ENCODE results near the gene PAQR5. TPM values are rescaled to one million over a fixed set of nuclear protein-coding genes. Genes with fewer than 3 reads are reported as not detected.

The PAQR5 gene
- total RNA-seq, 2 donors from 2014 or later: 43.6 to 55.6 TPM

DNA sequence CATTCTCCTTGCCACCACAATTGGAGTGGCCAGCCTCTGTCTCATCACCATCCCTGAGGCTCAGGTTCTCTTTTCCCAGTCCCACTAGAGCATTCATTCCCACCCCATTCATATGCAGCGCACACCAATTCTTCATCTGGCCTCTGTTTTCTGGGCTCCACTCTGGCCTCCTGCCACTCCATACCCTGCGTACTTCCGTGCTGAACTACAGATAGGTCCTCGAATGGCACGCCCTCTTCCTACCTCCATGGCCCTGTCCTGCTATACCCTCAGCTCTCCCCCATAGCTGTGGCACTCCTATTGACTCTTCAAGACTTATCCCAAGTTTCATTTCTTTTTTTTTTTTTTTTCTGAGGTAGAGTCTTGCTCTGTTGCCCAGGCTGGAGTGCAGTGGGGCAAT, 25.9 kb downstream of the PAQR5 start:
- H3K36me3 ChIP-seq (ENCODE audit: control insufficient read depth, insufficient read depth, low read length): peaks cover 14% of the 10 kb centered on the region
- DNase-seq: no peak
- H3K9ac ChIP-seq (ENCODE audit: extremely low read depth, low read length, poor library complexity, severe bottlenecking): no peak overlapping the region
- TF ChIP-seq CTCF (conservative IDR thresholded peaks at IDR 0.05): no peak
- no peaks in the 10 kb centered on the region for H3K27me3 ChIP-seq (ENCODE audit: control insufficient read depth, insufficient read depth, low read length, poor library complexity, severe bottlenecking)
- Mint-ChIP-seq H3K27ac (no peak overlapping the region), H3K27me3 (ENCODE audit: insufficient read depth) (no peaks in the 10 kb centered on the region), H3K4me1 (peaks cover 12% of the 10 kb centered on the region), H3K4me3 (no peak overlapping the region), H3K36me3 (ENCODE audit: low read depth) (peaks cover 33% of the 10 kb centered on the region), H3K9me3 (no peaks in the 10 kb centered on the region)
- H3K4me3 ChIP-seq (ENCODE audit: low read length): no peak overlapping the region
- H3K9me3 ChIP-seq (ENCODE audit: control insufficient read depth, low read length): no peaks in the 10 kb centered on the region
- peak overlapping the region; percentile 36 for H3K27ac ChIP-seq (ENCODE audit: low read depth, low read length)
- 87 to 96% methylated on average over 5 of the region's 5 CpGs for WGBS, 2 experiments (ENCODE audit: insufficient coverage in 1 of 2, insufficient read length in 1 of 2)
- peaks cover 8% of the 10 kb centered on the region for H3K4me1 ChIP-seq (ENCODE audit: control insufficient read depth, insufficient read depth, low read length)

- Histone ChIP-seq H3K4me3 (ENCODE audit: low read length) (no peak overlapping the region), H3K27me3 (ENCODE audit: control insufficient read depth, insufficient read depth, low read length, poor library complexity, severe bottlenecking) (no peaks in the 10 kb centered on the region), H3K9ac (ENCODE audit: extremely low read depth, low read length, poor library complexity, severe bottlenecking) (no peak overlapping the region), H3K9me3 (ENCODE audit: control insufficient read depth, low read length) (no peaks in the 10 kb centered on the region), H3K36me3 (ENCODE audit: control insufficient read depth, insufficient read depth, low read length) (peaks cover 24% of the 10 kb centered on the region), H3K4me1 (ENCODE audit: control insufficient read depth, insufficient read depth, low read length) (no peaks in the 10 kb centered on the region), H3K27ac (ENCODE audit: low read depth, low read length) (no peak overlapping the region)
- TF ChIP-seq CTCF (conservative IDR thresholded peaks at IDR 0.05): no peak
- WGBS, 2 experiments (ENCODE audit: insufficient coverage in 1 of 2, insufficient read length in 1 of 2): 95 to 96% methylated on average over 7 of the region's 7 CpGs
- DNase-seq: no peak
- no peaks in the 10 kb centered on the region for H3K27me3 Mint-ChIP-seq (ENCODE audit: insufficient read depth)
- H3K4me1 Mint-ChIP-seq: peaks cover 5% of the 10 kb centered on the region
- no peak overlapping the region for H3K4me3 Mint-ChIP-seq
- H3K27ac Mint-ChIP-seq: no peak overlapping the region
- H3K9me3 Mint-ChIP-seq: peaks cover under 1% of the 10 kb centered on the region
- peaks cover 41% of the 10 kb centered on the region for H3K36me3 Mint-ChIP-seq (ENCODE audit: low read depth)
Measured at GRCh38 chr15:69325456-69325971, 26.8 kb downstream of the PAQR5 start.

DNA sequence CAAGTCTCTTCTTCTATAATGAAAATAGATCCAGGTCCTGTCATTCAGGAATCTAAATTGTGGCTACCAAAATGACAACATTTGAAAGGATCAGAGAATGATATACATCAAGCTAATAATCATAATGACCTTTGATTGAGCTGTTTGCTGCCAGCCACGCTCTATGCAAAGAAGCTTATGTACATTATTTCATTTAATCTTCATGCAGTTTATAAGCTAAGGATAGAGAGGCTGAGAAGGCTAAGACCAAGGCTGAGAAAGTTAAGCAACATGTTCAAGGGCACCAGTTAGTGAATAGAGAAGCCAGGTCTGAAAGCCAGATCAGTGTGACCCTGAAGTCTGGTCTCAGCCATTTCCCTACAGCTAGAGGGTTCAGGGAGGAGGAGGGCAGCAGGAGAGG, 29.4 kb downstream of the PAQR5 start:
- H3K4me1 ChIP-seq (ENCODE audit: control insufficient read depth, insufficient read depth, low read length): no peaks in the 10 kb centered on the region
- H3K9me3 ChIP-seq (ENCODE audit: control insufficient read depth, low read length): no peaks in the 10 kb centered on the region
- peaks cover 21% of the 10 kb centered on the region for H3K36me3 ChIP-seq (ENCODE audit: control insufficient read depth, insufficient read depth, low read length)
- no peak for DNase-seq
- WGBS, 2 experiments (ENCODE audit: insufficient coverage in 1 of 2, insufficient read length in 1 of 2): 100% methylated on average over 1 of the region's 1 CpG; no CpG with 5 or more reads in 1 of the 2 experiments
- H3K27me3 ChIP-seq (ENCODE audit: control insufficient read depth, insufficient read depth, low read length, poor library complexity, severe bottlenecking): no peaks in the 10 kb centered on the region
- no peaks in the 10 kb centered on the region for H3K27me3 Mint-ChIP-seq (ENCODE audit: insufficient read depth)
- no peak overlapping the region for H3K27ac Mint-ChIP-seq
- H3K27ac ChIP-seq (ENCODE audit: low read depth, low read length): no peak overlapping the region
- H3K4me3 ChIP-seq (ENCODE audit: low read length): no peak overlapping the region
- peaks cover 4% of the 10 kb centered on the region for H3K9me3 Mint-ChIP-seq
- H3K36me3 Mint-ChIP-seq (ENCODE audit: low read depth): peaks cover 37% of the 10 kb centered on the region
- H3K4me1 Mint-ChIP-seq: peaks cover 15% of the 10 kb centered on the region
- H3K9ac ChIP-seq (ENCODE audit: extremely low read depth, low read length, poor library complexity, severe bottlenecking): no peak overlapping the region
- no peak overlapping the region for H3K4me3 Mint-ChIP-seq
- no peak for TF ChIP-seq CTCF (conservative IDR thresholded peaks at IDR 0.05)
